Measurements from ENCODE around the gene EDAR. TPM values are rescaled to one million over a fixed set of nuclear protein-coding genes. Genes with fewer than 3 reads are reported as not detected.

EDAR gene
- total RNA-seq, 4 donors from 2014 or later, result 0.72 to 7.1 (median 4.2) TPM

- intact Hi-C loops (cut with DNase I; ENCODE audit: low total_unique reads), result no loop called here
- H3K4me3 ChIP-seq (ENCODE audit: low read depth, poor library complexity, severe bottlenecking), result no peak overlapping the region
- TF ChIP-seq CTCF (IDR thresholded peaks at IDR 0.05) (no peak), POLR2A (IDR thresholded peaks at IDR 0.05) (no peak)
- WGBS, 2 donors, result 51 to 62% methylated on average over 2 to 3 of the region's 3 CpGs
- no peak for DNase-seq (ENCODE audit: low spot score in 2 of 2)
These were observed 83.8 kb downstream of the EDAR start for GRCh38 chr2:108905176-108905575.

- no peak for DNase-seq (ENCODE audit: low spot score in 2 of 2)
- TF ChIP-seq POLR2A (IDR thresholded peaks at IDR 0.05) (no peak), CTCF (IDR thresholded peaks at IDR 0.05) (no peak)
- intact Hi-C loops (cut with DNase I; ENCODE audit: low total_unique reads), result no loop called here
- H3K4me3 ChIP-seq (ENCODE audit: low read depth, poor library complexity, severe bottlenecking), result no peak overlapping the region
- 66 to 72% methylated on average over 3 of the region's 3 CpGs for WGBS, 2 donors
These were observed 84.3 kb downstream of the EDAR start for GRCh38 chr2:108904680-108905079.

GRCh38 chr2:108898315-108899082, 90.5 kb downstream of the EDAR start:
- DNase-seq (ENCODE audit: low spot score in 2 of 2), result no peak
- no peak for TF ChIP-seq CTCF (IDR thresholded peaks at IDR 0.05)
- no peak for TF ChIP-seq POLR2A (IDR thresholded peaks at IDR 0.05)
- WGBS, 2 donors, result 83 to 97% methylated on average over 1 of the region's 1 CpG
- H3K4me3 ChIP-seq (ENCODE audit: low read depth, poor library complexity, severe bottlenecking), result no peak overlapping the region
- intact Hi-C loops (cut with DNase I; ENCODE audit: low total_unique reads), result no loop called here

- WGBS, 2 donors, result 91 to 95% methylated on average over 12 to 13 of the region's 13 CpGs
- intact Hi-C loops (cut with DNase I; ENCODE audit: low total_unique reads), result no loop called here
- TF ChIP-seq CTCF (IDR thresholded peaks at IDR 0.05) (no peak), POLR2A (IDR thresholded peaks at IDR 0.05) (no peak)
- no peak overlapping the region for H3K4me3 ChIP-seq (ENCODE audit: low read depth, poor library complexity, severe bottlenecking)
- no peak for DNase-seq (ENCODE audit: low spot score in 2 of 2)
These were observed 92.3 kb downstream of the EDAR start for GRCh38 chr2:108896741-108897140.

GRCh38 chr2:108895188-108895587, 93.8 kb downstream of the EDAR start:
- 85 to 92% methylated on average over 2 of the region's 2 CpGs for WGBS, 2 donors
- intact Hi-C loops (cut with DNase I; ENCODE audit: low total_unique reads), result no loop called here
- TF ChIP-seq CTCF (IDR thresholded peaks at IDR 0.05), result no peak
- no peak for TF ChIP-seq POLR2A (IDR thresholded peaks at IDR 0.05)
- no peak for DNase-seq (ENCODE audit: low spot score in 2 of 2)
- H3K4me3 ChIP-seq (ENCODE audit: low read depth, poor library complexity, severe bottlenecking), result no peak overlapping the region

- DNase-seq (ENCODE audit: low spot score in 2 of 2), result no peak
- H3K4me3 ChIP-seq (ENCODE audit: low read depth, poor library complexity, severe bottlenecking), result no peak overlapping the region
- no peak for TF ChIP-seq CTCF (IDR thresholded peaks at IDR 0.05)
- no peak for TF ChIP-seq POLR2A (IDR thresholded peaks at IDR 0.05)
- intact Hi-C loops (cut with DNase I; ENCODE audit: low total_unique reads), result no loop called here
- 79 to 82% methylated on average over 3 of the region's 3 CpGs for WGBS, 2 donors
These were observed 94.3 kb downstream of the EDAR start for GRCh38 chr2:108894766-108895165.
